Hematopoietic multipotent progenitor cell treated with erythropoietin and hydrocortisone succinate and interleukin-3 and kit ligand, for 15 days (in vitro differentiated cells): ENCODE measurements around the gene FCHSD2.

Experiments
- DNase-seq: peaks from one replicate; pipeline ENCODE4 v3.0.0-alpha.2; 2015; ENCODE audit warnings: low spot score

The FCHSD2 gene

GRCh38 chr11:72969894-72970335 lies 172.2 kb downstream of the FCHSD2 start:
- no peak for DNase-seq

GRCh38 chr11:72968390-72968789 lies 173.7 kb downstream of the FCHSD2 start:
- no peak for DNase-seq

GRCh38 chr11:72965672-72966071 lies 176.4 kb downstream of the FCHSD2 start:
- no peak for DNase-seq

GRCh38 chr11:72962717-72963116 lies 179.4 kb downstream of the FCHSD2 start:
- DNase-seq: no peak

GRCh38 chr11:72962084-72962483 lies 180.0 kb downstream of the FCHSD2 start:
- DNase-seq: no peak

GRCh38 chr11:72959998-72960731 lies 182.0 kb downstream of the FCHSD2 start:
- DNase-seq: no peak

GRCh38 chr11:72958791-72959190 lies 183.3 kb downstream of the FCHSD2 start:
- DNase-seq: no peak

GRCh38 chr11:72955466-72955865 lies 186.7 kb downstream of the FCHSD2 start:
- DNase-seq: no peak

GRCh38 chr11:72954860-72955259 lies 187.3 kb downstream of the FCHSD2 start:
- DNase-seq: no peak

GRCh38 chr11:72953637-72954036 lies 188.5 kb downstream of the FCHSD2 start:
- no peak for DNase-seq

GRCh38 chr11:72951888-72952287 lies 190.2 kb downstream of the FCHSD2 start:
- DNase-seq: no peak

GRCh38 chr11:72951193-72951592 lies 190.9 kb downstream of the FCHSD2 start:
- DNase-seq: no peak

GRCh38 chr11:72950685-72951084 lies 191.4 kb downstream of the FCHSD2 start:
- no peak for DNase-seq

- DNase-seq: no peak
These were observed 194.9 kb downstream of the FCHSD2 start for GRCh38 chr11:72947229-72947628.

GRCh38 chr11:72943664-72944063 lies 198.5 kb downstream of the FCHSD2 start:
- no peak for DNase-seq

- no peak for DNase-seq
These were observed 201.7 kb downstream of the FCHSD2 start for GRCh38 chr11:72940417-72940816.

GRCh38 chr11:72939031-72939430 lies 203.1 kb downstream of the FCHSD2 start:
- no peak for DNase-seq

GRCh38 chr11:72937439-72937838 lies 204.7 kb downstream of the FCHSD2 start:
- DNase-seq: no peak

GRCh38 chr11:72935700-72936099 lies 206.4 kb downstream of the FCHSD2 start:
- DNase-seq: no peak

GRCh38 chr11:72932132-72932570 lies 210.0 kb downstream of the FCHSD2 start:
- DNase-seq: no peak

- DNase-seq: no peak
These were observed 212.1 kb downstream of the FCHSD2 start for GRCh38 chr11:72930008-72930407.

- DNase-seq: no peak
These were observed 212.9 kb downstream of the FCHSD2 start for GRCh38 chr11:72929256-72929655.

GRCh38 chr11:72927380-72927779 lies 214.7 kb downstream of the FCHSD2 start:
- DNase-seq: no peak

- DNase-seq: no peak
These were observed 216.0 kb downstream of the FCHSD2 start for GRCh38 chr11:72926076-72926475.
